H54 (cell line): ENCODE results near the gene SPNS2.

ENCODE experiments used
- DNase-seq: peaks from one replicate; pipeline ENCODE4 v3.0.0; 2011; ENCODE audit warnings: low spot score, mixed read lengths; ENCODE audit not compliant: insufficient read length
- FAIRE-seq: peaks from 3 replicates; lab custom pipeline; 2011; peaks lifted over from hg19 to GRCh38; lab: Jason Lieb, UNC
- POLR2A ChIP-seq: IDR thresholded peaks from 2 replicates; pipeline ENCODE4 v1.6.1; 2011; ENCODE audit warnings: low read depth, mild to moderate bottlenecking, low read length

SPNS2 gene

GRCh38 chr17:4584101-4584916 lies 85.6 kb downstream of the SPNS2 start, which contains the start of gene SMTNL2:
TSS of gene SMTNL2 (plus strand) at chr17:4584529. CDS start at chr17:4584606, 77 bp downstream.
- DNase-seq (no peak), FAIRE-seq (no peak)
- TF ChIP-seq POLR2A: no peak

GRCh38 chr17:4584917-4585637 lies 86.4 kb downstream of the SPNS2 start:
- TF ChIP-seq POLR2A: no peak
- no peak for DNase-seq
- no peak for FAIRE-seq

- FAIRE-seq (no peak), DNase-seq (no peak)
- no peak for TF ChIP-seq POLR2A
Measured at GRCh38 chr17:4585638-4585994, 86.9 kb downstream of the SPNS2 start.

- no peak for TF ChIP-seq POLR2A
Measured at GRCh38 chr17:4586043-4586442, 87.4 kb downstream of the SPNS2 start.

GRCh38 chr17:4587195-4587594 lies 88.5 kb downstream of the SPNS2 start:
- FAIRE-seq (no peak), DNase-seq (no peak)

More at GRCh38 chr17:4586043-4586442, 87.4 kb downstream of the SPNS2 start:
- FAIRE-seq (no peak), DNase-seq (no peak)

GRCh38 chr17:4587803-4588202 lies 89.1 kb downstream of the SPNS2 start:
- DNase-seq: no peak
- TF ChIP-seq POLR2A: no peak
- FAIRE-seq: no peak

More at GRCh38 chr17:4587195-4587594, 88.5 kb downstream of the SPNS2 start:
- no peak for TF ChIP-seq POLR2A

GRCh38 chr17:4588391-4588790 lies 89.7 kb downstream of the SPNS2 start:
- FAIRE-seq (no peak), DNase-seq (no peak)
- TF ChIP-seq POLR2A: no peak
